Aorta (tissue), 5 donors: ENCODE results near the gene IGDCC3. TPM values are rescaled to one million over a fixed set of nuclear protein-coding genes. Genes with fewer than 3 reads are reported as not detected.

Source experiments
- ATAC-seq: fragments of 200-7000 bp; cut with Tn5 transposase; one replicate; pipeline ENCODE4 v1.9.1; 2022; ENCODE audit warnings: moderate library complexity; ENCODE audit not compliant: low FRiP score
- DNase-seq, 2 donors: peaks; one replicate each; pipeline ENCODE4 v3.0.0-alpha.2; 2020
- H3K27ac ChIP-seq, 2 donors: one replicate each; pipeline ENCODE4 v1.5.1; 2013; ENCODE audit warnings: low read length in 2 of 2, mild to moderate bottlenecking in 2 of 2, moderate library complexity in 2 of 2, control low read depth in 1 of 2, inconsistent platforms in 1 of 2, low read depth in 1 of 2
- H3K27me3 ChIP-seq, 2 donors: one replicate each; pipeline ENCODE4 v1.6.1; 2013; ENCODE audit warnings: control low read depth in 1 of 2, low read length in 1 of 2, mild to moderate bottlenecking in 1 of 2, moderate library complexity in 1 of 2; ENCODE audit not compliant: insufficient read depth in 2 of 2, control insufficient read depth in 1 of 2
- H3K36me3 ChIP-seq, 2 donors: one replicate each; pipeline ENCODE4 v1.6.1; 2013; ENCODE audit warnings: control low read depth in 1 of 2, low read length in 1 of 2, mild to moderate bottlenecking in 1 of 2; ENCODE audit not compliant: insufficient read depth in 2 of 2, control insufficient read depth in 1 of 2
- H3K4me1 ChIP-seq, 2 donors: one replicate each; pipeline ENCODE4 v1.6.1; 2013; ENCODE audit warnings: low read length in 2 of 2, control low read depth in 1 of 2, mild to moderate bottlenecking in 1 of 2, moderate library complexity in 1 of 2; ENCODE audit not compliant: insufficient read depth in 2 of 2, control insufficient read depth in 1 of 2
- H3K4me3 ChIP-seq, 2 donors: one replicate each; pipeline ENCODE4 v1.5.1; 2013; ENCODE audit warnings: low read length in 2 of 2, control low read depth in 1 of 2, mild to moderate bottlenecking in 1 of 2
- H3K9me3 ChIP-seq: one replicate; pipeline ENCODE4 v1.6.1; 2013; ENCODE audit warnings: mild to moderate bottlenecking, low read length; ENCODE audit not compliant: control insufficient read depth
- WGBS, 2 donors: extraction: QIAGEN DNeasy Blood & Tissue Kit; methylation state at CpG; one replicate each; pipeline ENCODE4 v1.1.7; 2013; 5-methylcytosine and 5-hydroxymethylcytosine counted together
- intact Hi-C, 2 donors: fragments of 100-400 bp; cut with DNase I; formaldehyde crosslinking; loops; one replicate each; pipeline versions ENCODE4 v1.14.2 to v1.15.0; 2022
- polyA plus RNA-seq, 2 donors: library from polyadenylated mRNA; stranded (reverse); fragments of 200-250 nt; gene quantifications; one replicate each; pipeline ENCODE4 v1.2.3, GENCODE V29; 2013
- total RNA-seq, 2 donors: library from RNA; stranded (reverse); fragmentation: NEBNext Ultra II Directional; extraction: Animal tissue kit (Norgen Biotek cat#: 25700); gene quantifications; one replicate each; pipeline ENCODE4 v1.2.1, GENCODE V29; 2021
- donor health status: healthy with polysubstance abuse.
- donor health status: Bipolar disorder and iron deficiency.
- donor health status: DM: no; HTN: no; CAD: no.
- donor health status: DM: no; HTN: no; CAD: no.
- donor health status: DM: yes; HTN: yes; CAD: no.

The IGDCC3 gene
- total and polyA plus RNA-seq, 4 donors: not detected

DNA sequence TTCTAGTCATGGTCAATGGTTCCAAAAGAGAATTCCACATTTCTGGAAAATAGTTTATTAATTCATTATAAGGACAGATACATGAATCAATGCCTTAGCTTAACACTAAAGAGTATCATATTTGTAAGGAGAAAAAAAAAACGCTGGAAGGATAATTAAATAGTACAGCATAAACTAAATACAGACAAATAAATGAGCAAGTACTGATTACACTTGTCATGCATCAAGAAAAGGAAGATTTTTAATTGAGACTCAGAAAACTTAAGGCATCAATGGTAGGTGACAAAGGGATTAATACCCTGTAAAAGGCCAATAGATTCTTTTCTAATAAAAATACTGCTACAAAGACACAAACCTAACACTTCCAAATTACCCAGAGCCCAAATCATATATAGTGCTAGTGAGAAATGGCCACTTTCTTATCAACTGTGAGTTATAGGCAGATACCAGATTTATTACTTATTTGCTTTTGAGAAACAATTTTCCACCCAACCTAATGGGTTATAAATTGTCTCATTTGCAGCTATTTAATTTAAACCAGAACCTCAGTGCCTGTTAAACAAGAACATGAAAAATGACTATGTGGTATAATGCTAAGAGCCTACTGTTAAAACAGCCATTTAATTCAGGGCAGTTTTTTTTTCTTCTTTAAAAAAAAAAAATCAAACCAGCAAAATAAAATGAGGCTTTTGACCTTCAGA is 3.8 kb upstream of the IGDCC3 start:
- intact Hi-C loops: no loop called here
- DNase-seq (no peak), ATAC-seq (no peak)
- WGBS, 2 donors: 83 to 88% methylated on average over 1 of the region's 1 CpG
- no peak overlapping the region for H3K4me3 ChIP-seq
- H3K4me1 ChIP-seq: no peaks in the 10 kb centered on the region
- H3K36me3 ChIP-seq: no peaks in the 10 kb centered on the region
- no peaks in the 10 kb centered on the region for H3K27me3 ChIP-seq
- no peak overlapping the region for H3K27ac ChIP-seq
- H3K9me3 ChIP-seq: no peaks in the 10 kb centered on the region

- no peak overlapping the region for H3K4me3 ChIP-seq
- intact Hi-C loops: no loop called here
Measured at GRCh38 chr15:65379986-65380385, 2.2 kb upstream of the IGDCC3 start.

GRCh38 chr15:65377105-65377975 is 462 bp downstream of the IGDCC3 start:
- DNase-seq (peak in 1 of 2 donors; percentile 81), ATAC-seq (peak; percentile 60)
- no peaks in the 10 kb centered on the region for H3K36me3 ChIP-seq
- no peak overlapping the region for H3K27ac ChIP-seq
- H3K4me3 ChIP-seq: peak overlapping the region; percentile 46 to 65
- WGBS, 2 donors: 1% methylated on average over 48 to 99 of the region's 99 CpGs
- H3K9me3 ChIP-seq: no peaks in the 10 kb centered on the region
- no peaks in the 10 kb centered on the region for H3K4me1 ChIP-seq
- intact Hi-C loops: no loop called here
- no peaks in the 10 kb centered on the region for H3K27me3 ChIP-seq

More at GRCh38 chr15:65379986-65380385, 2.2 kb upstream of the IGDCC3 start:
- no peak for ATAC-seq
- Histone ChIP-seq H3K27ac (no peak overlapping the region), H3K9me3 (no peaks in the 10 kb centered on the region), H3K36me3 (no peaks in the 10 kb centered on the region), H3K4me1 (no peaks in the 10 kb centered on the region), H3K27me3 (no peaks in the 10 kb centered on the region)
- no peak for DNase-seq
- 91 to 94% methylated on average over 2 of the region's 2 CpGs for WGBS, 2 donors

DNA sequence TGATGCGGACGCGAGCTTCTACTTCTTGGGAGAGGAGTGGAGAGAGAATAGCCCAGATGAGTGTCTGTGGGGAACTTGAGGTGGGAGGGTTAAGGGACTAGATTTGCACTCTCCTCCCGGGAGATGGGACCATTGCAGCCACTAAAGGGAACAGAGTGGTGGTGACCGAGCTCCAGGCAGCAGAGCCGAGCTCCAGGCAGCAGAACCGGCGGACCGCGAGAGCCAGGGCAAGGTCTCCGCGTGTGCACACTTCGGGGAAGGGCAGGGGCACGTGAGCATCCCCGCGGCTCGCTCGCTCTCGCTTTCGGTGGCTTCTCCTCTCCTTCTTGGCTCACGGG is 1.1 kb downstream of the IGDCC3 start:
- Histone ChIP-seq H3K27me3 (no peaks in the 10 kb centered on the region), H3K9me3 (no peaks in the 10 kb centered on the region), H3K36me3 (no peaks in the 10 kb centered on the region), H3K27ac (no peak overlapping the region), H3K4me3 (peak overlapping the region in 1 of 2 donors; percentile 46), H3K4me1 (no peaks in the 10 kb centered on the region)
- WGBS, 2 donors: 0% methylated on average over 17 to 21 of the region's 21 CpGs
- ATAC-seq (peak; percentile 50), DNase-seq (peak in 1 of 2 donors; percentile 77)
- intact Hi-C loops: no loop called here

DNA sequence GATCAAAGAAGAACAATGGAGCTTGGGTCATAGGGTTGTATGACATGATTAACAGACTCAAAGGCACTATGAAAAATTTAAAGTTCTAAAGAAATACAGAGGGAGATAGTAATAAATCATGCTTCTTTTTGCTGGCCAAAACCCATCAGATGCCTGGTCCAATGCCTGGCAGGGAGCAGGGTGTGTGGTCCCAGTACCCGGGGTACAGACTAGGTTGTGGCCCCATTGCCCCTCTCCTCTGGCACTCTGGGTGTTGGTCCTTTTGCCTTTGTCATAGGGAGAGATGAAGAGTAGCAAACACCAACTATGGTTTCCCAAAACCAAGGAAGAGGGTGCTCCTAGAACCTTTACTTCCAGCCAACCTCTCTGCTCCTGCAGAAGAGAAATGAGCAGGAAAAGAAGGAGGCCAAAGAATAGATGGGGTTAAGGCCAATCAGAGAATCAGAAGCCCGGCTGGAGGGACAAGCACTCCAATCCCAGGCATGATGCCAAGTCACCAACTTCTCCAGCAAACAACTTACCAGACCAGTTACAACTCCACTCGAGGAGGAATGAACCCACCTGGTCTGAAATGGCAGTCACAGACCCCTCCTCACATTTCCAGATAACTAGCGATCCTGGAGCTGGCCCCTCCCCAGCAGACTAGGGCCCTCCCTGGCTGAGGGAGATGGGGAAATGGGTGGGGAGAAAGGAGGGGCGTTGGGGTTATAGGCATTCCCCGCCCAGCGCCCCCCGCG is 1.8 kb downstream of the IGDCC3 start:
- no peaks in the 10 kb centered on the region for H3K4me1 ChIP-seq
- peak in 1 of 2 donors; percentile 32 for DNase-seq
- ATAC-seq: no peak
- no peaks in the 10 kb centered on the region for H3K36me3 ChIP-seq
- WGBS, 2 donors: 11 to 12% methylated on average over 9 of the region's 9 CpGs
- no peak overlapping the region for H3K4me3 ChIP-seq
- H3K27me3 ChIP-seq: no peaks in the 10 kb centered on the region
- intact Hi-C loops: no loop called here
- H3K9me3 ChIP-seq: no peaks in the 10 kb centered on the region
- H3K27ac ChIP-seq: no peak overlapping the region

DNA sequence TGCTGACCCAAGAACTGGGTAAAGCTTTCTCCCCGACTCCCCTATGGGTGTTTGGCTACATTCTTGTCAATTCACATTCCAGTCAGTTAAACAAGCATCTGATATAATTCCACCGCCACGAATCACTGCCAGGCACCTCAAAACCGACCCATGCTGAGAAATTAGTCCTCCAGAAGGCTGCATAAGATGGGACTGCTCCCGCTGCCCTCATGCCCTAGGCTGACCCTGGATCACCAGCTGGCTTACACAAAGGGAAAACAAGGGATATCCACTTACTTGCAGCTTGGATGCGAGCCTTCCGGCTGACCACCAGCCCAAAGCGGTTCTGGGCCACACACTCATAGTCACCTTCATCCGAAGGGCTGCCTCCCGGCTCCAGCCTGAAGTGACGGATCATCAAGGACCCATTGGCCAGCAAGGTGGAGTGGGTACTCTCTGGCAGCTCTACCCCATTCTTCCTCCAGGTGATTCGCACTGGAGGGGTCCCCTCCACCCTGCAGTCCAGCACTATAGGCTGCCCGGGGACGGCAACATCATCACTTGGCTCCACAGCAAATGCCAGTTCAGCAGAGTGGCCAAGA is 2.9 kb downstream of the IGDCC3 start:
- DNase-seq (peak in 1 of 2 donors; percentile 50), ATAC-seq (no peak)
- Histone ChIP-seq H3K27me3 (no peaks in the 10 kb centered on the region), H3K36me3 (no peaks in the 10 kb centered on the region), H3K27ac (no peak overlapping the region), H3K4me1 (no peaks in the 10 kb centered on the region), H3K4me3 (no peak overlapping the region), H3K9me3 (no peaks in the 10 kb centered on the region)
- 84 to 86% methylated on average over 14 of the region's 14 CpGs for WGBS, 2 donors
- intact Hi-C loops: no loop called here

DNA sequence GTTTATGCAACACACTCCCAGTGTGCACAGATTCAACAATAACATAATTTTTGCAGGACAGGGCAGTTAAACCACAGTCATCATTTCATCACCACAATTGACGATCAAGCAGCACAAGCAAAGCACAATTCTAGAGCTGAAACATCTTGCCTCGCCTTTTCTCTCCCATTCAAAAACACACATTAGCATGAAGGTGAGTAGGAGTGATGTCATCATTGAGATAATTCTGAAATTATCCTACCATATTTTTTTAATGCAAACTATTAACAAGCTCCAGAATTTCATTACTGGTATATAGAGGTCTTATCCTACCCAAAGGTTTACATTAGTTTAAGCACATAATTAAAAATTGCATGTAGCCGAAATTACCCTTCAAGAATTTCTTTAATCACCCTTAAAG is 3.5 kb downstream of the IGDCC3 start:
- H3K4me3 ChIP-seq: no peak overlapping the region
- H3K27ac ChIP-seq: no peak overlapping the region
- no peaks in the 10 kb centered on the region for H3K36me3 ChIP-seq
- H3K9me3 ChIP-seq: no peaks in the 10 kb centered on the region
- ATAC-seq (no peak), DNase-seq (no peak)
- H3K27me3 ChIP-seq: no peaks in the 10 kb centered on the region
- WGBS, 2 donors: 92 to 97% methylated on average over 3 of the region's 3 CpGs
- intact Hi-C loops: no loop called here
- H3K4me1 ChIP-seq: no peaks in the 10 kb centered on the region

DNA sequence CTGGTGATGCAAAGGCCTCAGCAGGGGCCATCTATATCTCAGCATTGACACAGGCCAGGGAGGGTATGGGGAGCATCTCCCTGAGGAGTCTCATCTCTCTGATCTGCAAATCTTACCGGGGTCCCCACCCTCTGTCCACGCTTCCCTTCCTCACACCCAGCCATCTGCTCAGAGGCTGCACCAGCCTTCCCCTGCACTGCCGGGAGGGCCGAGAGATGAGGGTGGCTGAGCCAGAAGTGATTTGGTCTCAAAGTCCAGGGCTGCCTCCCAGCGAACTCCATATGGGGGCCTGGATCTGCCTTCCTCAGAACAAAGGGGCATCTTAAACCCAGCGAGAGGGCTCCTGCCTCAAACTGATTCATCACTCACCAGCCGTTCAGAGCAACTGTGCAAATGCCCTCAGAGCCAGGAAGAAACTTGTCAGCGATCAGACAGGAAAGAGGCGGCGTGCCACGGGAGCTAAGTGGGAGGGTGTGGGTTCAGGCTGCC is 4.6 kb downstream of the IGDCC3 start:
- WGBS, 2 donors: 75 to 78% methylated on average over 11 of the region's 11 CpGs
- no peak for ATAC-seq

More for the DNA sequence above, 4.6 kb downstream of the IGDCC3 start:
- H3K4me3 ChIP-seq: no peak overlapping the region
- intact Hi-C loops: no loop called here
- no peaks in the 10 kb centered on the region for H3K27me3 ChIP-seq
- H3K27ac ChIP-seq: no peak overlapping the region
- H3K4me1 ChIP-seq: no peaks in the 10 kb centered on the region
- H3K9me3 ChIP-seq: no peaks in the 10 kb centered on the region
- no peaks in the 10 kb centered on the region for H3K36me3 ChIP-seq
- peak in 1 of 2 donors; percentile 61 for DNase-seq
